Fibroblast of mammary gland (primary cell): ENCODE data around the gene COG7.
"Not testable (repeated sequence)": the region's sequence is repeated elsewhere in the genome, so short reads cannot be mapped to it uniquely, and the experiment has no call there.

ENCODE experiments used
- DNase-seq: peaks from one replicate; pipeline ENCODE4 v3.0.0-alpha.2; 2010; ENCODE audit warnings: low read depth
- H3K4me3 ChIP-seq: 2 replicates; pipeline ENCODE4 v1.5.1; 2011; ENCODE audit warnings: low read depth, mild to moderate bottlenecking, low read length, moderate library complexity; ENCODE audit not compliant: control insufficient read depth
- CTCF ChIP-seq: conservative IDR thresholded peaks from 2 replicates; pipeline ENCODE4 v1.5.1; 2011; ENCODE audit warnings: low read depth, low read length, inconsistent platforms; ENCODE audit not compliant: control insufficient read depth, insufficient read depth

COG7 gene

DNA sequence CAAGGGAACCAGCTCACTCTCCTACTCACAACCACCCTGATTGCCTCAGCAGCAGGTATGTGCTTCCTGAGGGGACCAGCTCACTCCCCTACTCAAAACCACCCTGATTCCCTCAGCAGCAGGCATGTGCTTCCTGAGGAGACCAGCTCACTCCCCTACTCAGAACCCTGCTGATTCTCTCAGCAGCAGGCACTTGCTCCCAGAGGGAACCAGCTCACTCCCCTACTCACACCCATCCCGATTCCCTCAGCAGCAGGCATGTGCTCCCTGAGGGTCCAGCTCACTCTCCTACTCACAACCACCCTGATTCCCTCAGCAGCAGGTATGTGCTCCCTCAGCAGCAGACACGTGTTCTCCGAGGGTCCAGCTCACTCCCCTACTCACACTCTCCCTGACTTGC lies 26.1 kb upstream of the COG7 start:
- no peak overlapping the region for H3K4me3 ChIP-seq
- DNase-seq, result no peak
- TF ChIP-seq CTCF, result no peak

GRCh38 chr16:23478566-23478965 lies 25.6 kb upstream of the COG7 start:
- no peak for TF ChIP-seq CTCF
- DNase-seq, result no peak
- no peak overlapping the region for H3K4me3 ChIP-seq

DNA sequence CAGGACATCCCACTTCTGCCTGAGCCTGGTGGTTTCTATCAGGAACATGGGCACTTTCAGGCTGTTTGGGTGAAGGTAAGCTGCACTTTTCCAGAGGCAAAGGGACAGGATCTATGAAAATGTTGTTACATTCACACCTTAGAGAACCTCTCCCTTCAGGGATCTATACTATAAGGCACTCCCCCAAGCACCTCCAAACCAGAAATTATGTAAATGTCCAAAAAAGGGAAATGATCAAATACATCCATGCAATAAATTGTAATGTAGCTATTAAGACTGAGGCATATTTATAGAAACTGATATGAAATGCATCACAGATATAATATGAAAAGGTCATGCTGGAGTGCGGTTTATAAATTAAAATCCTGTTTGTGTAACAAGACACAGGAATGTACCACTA lies 23.3 kb upstream of the COG7 start:
- no peak for DNase-seq
- H3K4me3 ChIP-seq, result no peak overlapping the region
- TF ChIP-seq CTCF, result no peak

DNA sequence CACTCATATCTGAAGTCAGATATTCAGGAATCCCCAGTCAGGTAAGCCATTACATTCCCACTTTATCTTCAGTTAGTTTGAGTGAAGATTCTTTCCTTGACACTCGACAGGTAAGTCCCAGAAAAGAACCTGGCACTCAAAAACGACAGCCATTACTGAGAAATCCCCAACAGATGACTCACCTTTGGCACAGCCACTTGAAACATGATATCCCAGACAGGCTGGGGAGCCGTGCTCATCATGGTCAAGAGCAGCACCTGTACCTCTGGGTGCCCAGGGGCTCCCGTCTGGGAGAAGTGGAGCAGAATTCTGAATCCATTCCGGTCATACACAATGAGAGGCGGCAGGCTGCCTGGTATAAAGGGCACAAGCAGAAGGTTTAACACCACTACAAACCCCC lies 16.8 kb upstream of the COG7 start:
- no peak for TF ChIP-seq CTCF
- no peak overlapping the region for H3K4me3 ChIP-seq
- peak; percentile 50 for DNase-seq

DNA sequence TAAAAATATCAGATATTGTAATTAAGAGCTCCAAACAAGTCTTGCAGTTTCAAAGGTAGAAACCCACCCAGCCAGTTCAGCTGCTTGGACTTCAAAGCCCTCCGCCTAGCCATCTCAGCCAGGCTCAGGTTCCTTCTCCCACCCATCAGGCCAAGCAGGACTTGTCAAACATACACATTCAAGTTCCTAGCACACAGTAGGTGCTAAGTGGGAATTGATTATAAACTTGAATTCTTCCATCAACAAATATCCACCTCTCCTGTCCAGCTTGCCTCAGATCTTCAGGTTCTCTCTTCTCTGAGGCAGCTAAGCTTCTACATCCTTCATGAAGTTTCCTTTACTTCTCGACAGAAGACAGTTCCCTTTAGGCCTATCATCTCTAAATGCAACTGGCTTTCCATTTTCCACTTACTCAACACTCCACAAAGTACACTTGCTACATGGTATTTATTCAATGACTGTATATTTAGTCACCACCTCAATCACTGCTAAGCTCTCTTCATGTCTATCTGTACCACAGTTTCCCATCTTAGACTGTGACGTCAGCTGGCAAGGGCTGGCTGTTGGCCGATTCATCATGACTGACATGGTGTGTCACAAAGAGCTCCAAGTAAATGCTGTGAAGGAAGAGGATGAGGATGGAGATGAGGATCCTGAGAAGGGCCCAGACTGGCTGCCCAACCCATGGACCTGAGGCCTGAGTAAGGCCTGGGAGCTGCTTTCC lies 13.3 kb upstream of the COG7 start:
- peak; percentile 98 for DNase-seq
- TF ChIP-seq CTCF, result no peak
- no peak overlapping the region for H3K4me3 ChIP-seq

GRCh38 chr16:23465179-23465578 lies 12.2 kb upstream of the COG7 start:
- TF ChIP-seq CTCF, result no peak
- DNase-seq, result no peak
- H3K4me3 ChIP-seq, result no peak overlapping the region

GRCh38 chr16:23464196-23464595 lies 11.2 kb upstream of the COG7 start:
- TF ChIP-seq CTCF, result no peak
- no peak for DNase-seq
- no peak overlapping the region for H3K4me3 ChIP-seq

DNA sequence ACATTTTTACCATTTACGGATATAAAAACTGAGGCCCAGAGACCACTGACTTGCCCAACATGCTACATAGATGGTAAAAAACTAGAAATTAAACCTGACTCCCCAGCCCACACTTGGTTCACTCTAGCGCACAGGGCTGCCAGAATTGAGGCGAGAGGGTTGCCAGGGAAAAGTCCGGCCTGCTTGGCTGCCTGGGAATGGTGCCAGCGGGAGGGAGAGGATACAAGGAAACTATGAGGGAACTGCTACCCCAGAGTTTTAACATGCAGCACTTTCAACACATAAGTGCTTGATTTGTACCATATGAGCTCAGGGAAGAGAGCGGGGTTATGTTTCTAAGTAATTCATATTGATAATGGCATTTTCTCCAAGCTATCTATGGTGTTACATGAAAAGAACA lies 10.0 kb upstream of the COG7 start:
- H3K4me3 ChIP-seq, result not testable (repeated sequence)
- DNase-seq, result peak; percentile 84
